ENCODE data around the gene TMEM132D. TPM values are rescaled to one million over a fixed set of nuclear protein-coding genes. Genes with fewer than 3 reads are reported as not detected.

Gene TMEM132D
- total and polyA plus RNA-seq, 4 donors = 0.01 to 0.14 (median 0.08) TPM

DNA sequence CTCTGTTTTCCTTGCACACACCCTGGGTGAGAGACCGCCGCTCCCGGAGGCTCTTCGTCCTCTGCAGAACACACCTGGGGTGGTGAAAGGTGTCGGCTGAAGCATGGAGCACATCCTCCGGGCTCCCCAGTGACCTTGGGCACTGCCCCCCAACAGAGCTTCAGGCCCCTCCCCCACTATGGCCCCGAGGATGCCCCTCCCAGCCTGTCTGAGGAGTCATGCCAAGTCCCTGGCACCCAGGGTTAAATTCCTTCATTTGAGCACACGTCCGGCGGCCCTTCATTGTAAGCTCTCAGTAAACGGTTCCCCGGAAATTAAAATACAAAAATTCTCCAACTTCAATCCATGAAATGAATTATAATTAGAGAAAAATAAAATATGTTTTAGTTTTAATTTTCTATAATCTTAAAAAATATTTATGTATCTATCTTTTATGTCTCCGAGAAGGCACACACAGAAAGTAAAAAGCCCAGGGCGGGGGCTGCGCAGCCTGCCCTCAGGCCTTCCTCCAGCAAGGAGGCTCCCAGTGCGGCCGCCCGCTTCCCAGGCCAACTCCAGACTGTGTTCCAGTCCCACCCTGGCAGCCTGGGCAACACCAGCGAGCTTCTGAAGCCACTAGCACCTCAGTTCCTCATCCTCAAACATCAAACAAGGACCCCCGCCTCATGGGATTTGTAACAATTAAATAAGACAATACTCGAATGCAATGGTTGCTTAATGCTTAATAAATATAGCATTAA is 63.5 kb downstream of the TMEM132D start (continued):
- TF ChIP-seq, protein P1, sequence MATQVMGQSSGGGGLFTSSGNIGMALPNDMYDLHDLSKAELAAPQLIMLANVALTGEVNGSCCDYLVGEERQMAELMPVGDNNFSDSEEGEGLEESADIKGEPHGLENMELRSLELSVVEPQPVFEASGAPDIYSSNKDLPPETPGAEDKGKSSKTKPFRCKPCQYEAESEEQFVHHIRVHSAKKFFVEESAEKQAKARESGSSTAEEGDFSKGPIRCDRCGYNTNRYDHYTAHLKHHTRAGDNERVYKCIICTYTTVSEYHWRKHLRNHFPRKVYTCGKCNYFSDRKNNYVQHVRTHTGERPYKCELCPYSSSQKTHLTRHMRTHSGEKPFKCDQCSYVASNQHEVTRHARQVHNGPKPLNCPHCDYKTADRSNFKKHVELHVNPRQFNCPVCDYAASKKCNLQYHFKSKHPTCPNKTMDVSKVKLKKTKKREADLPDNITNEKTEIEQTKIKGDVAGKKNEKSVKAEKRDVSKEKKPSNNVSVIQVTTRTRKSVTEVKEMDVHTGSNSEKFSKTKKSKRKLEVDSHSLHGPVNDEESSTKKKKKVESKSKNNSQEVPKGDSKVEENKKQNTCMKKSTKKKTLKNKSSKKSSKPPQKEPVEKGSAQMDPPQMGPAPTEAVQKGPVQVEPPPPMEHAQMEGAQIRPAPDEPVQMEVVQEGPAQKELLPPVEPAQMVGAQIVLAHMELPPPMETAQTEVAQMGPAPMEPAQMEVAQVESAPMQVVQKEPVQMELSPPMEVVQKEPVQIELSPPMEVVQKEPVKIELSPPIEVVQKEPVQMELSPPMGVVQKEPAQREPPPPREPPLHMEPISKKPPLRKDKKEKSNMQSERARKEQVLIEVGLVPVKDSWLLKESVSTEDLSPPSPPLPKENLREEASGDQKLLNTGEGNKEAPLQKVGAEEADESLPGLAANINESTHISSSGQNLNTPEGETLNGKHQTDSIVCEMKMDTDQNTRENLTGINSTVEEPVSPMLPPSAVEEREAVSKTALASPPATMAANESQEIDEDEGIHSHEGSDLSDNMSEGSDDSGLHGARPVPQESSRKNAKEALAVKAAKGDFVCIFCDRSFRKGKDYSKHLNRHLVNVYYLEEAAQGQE (IDR thresholded peaks at IDR 0.05) = no peak
- TF ChIP-seq RAD21 (IDR thresholded peaks at IDR 0.05) = no peak
- TF ChIP-seq JUND (IDR thresholded peaks at IDR 0.05) = no peak

- TF ChIP-seq, protein P1 (IDR thresholded peaks at IDR 0.05) = no peak
- TF ChIP-seq SP1 (IDR thresholded peaks at IDR 0.05) (no peak), ZBTB33 (IDR thresholded peaks at IDR 0.05) (no peak), MAX (IDR thresholded peaks at IDR 0.05) (no peak), YY1 (IDR thresholded peaks at IDR 0.05) (no peak), FOXA1 (IDR thresholded peaks at IDR 0.05) (no peak), FOXA2 (IDR thresholded peaks at IDR 0.05) (no peak), EGR1 (IDR thresholded peaks at IDR 0.05; ENCODE audit: low read depth in 2 of 2) (no peak), TAF1 (conservative IDR thresholded peaks at IDR 0.05) (no peak), NR2F2 (IDR thresholded peaks at IDR 0.05) (no peak), HNF4A (conservative IDR thresholded peaks at IDR 0.05) (no peak), RAD21 (IDR thresholded peaks at IDR 0.05) (no peak), HNF4G (IDR thresholded peaks at IDR 0.05) (no peak), RXRA (IDR thresholded peaks at IDR 0.05) (no peak), ATF3 (IDR thresholded peaks at IDR 0.05) (no peak), JUND (IDR thresholded peaks at IDR 0.05) (no peak), GABPA (IDR thresholded peaks at IDR 0.05 in 1 of 2, conservative IDR thresholded peaks at IDR 0.05 in 1 of 2) (no peak)
- TF ChIP-seq, protein P2, sequence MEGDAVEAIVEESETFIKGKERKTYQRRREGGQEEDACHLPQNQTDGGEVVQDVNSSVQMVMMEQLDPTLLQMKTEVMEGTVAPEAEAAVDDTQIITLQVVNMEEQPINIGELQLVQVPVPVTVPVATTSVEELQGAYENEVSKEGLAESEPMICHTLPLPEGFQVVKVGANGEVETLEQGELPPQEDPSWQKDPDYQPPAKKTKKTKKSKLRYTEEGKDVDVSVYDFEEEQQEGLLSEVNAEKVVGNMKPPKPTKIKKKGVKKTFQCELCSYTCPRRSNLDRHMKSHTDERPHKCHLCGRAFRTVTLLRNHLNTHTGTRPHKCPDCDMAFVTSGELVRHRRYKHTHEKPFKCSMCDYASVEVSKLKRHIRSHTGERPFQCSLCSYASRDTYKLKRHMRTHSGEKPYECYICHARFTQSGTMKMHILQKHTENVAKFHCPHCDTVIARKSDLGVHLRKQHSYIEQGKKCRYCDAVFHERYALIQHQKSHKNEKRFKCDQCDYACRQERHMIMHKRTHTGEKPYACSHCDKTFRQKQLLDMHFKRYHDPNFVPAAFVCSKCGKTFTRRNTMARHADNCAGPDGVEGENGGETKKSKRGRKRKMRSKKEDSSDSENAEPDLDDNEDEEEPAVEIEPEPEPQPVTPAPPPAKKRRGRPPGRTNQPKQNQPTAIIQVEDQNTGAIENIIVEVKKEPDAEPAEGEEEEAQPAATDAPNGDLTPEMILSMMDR (IDR thresholded peaks at IDR 0.05; ENCODE audit: low read depth, low read length, missing input control) = no peak
- no peak for DNase-seq (ENCODE audit: low spot score)
- H3K4me3 ChIP-seq (ENCODE audit: low read depth in 1 of 3, low read length in 3 of 3) = no peak overlapping the region
- no peak overlapping the region for H3K27ac ChIP-seq (ENCODE audit: low read depth in 1 of 2, low read length in 2 of 2)
- no peaks in the 10 kb centered on the region for H3K4me1 ChIP-seq (ENCODE audit: control insufficient read depth in 4 of 4, insufficient read depth in 4 of 4, low read length in 3 of 4)
- 81% methylated on average over 10 of the region's 10 CpGs for WGBS
- no peak overlapping the region for H3K9ac ChIP-seq (ENCODE audit: low read depth in 1 of 2, low read length in 2 of 2)
- H3K36me3 ChIP-seq (ENCODE audit: control insufficient read depth in 4 of 4, insufficient read depth in 3 of 4, low read depth in 1 of 4, low read length in 3 of 4) = no peaks in the 10 kb centered on the region
- peaks cover 0 to 3% (median 0%) of the 10 kb centered on the region in 4 donors for H3K9me3 ChIP-seq (ENCODE audit: control insufficient read depth in 4 of 4, low read length in 3 of 4)
- H3K27me3 ChIP-seq (ENCODE audit: control insufficient read depth in 4 of 4, insufficient read depth in 4 of 4, low read length in 3 of 4) = peaks cover 0 to 7% (median 1%) of the 10 kb centered on the region in 4 donors
Measured at GRCh38 chr12:129839679-129840078, 64.1 kb downstream of the TMEM132D start.

All from liver (tissue), 9 donors.